K562 (cell line): Measurements from ENCODE around the gene RNF223. TPM values are rescaled to one million over a fixed set of nuclear protein-coding genes. Genes with fewer than 3 reads are reported as not detected.

Experiments used
- CREBBP ChIP-seq: IDR thresholded peaks from one replicate; pipeline ENCODE4 v1.6.1; 2012; ENCODE audit warnings: low read depth, mild to moderate bottlenecking, control low read depth, inconsistent platforms, low read length
- CSDE1 ChIP-seq, 2 experiments: fragments of 450-650 bp; IDR thresholded peaks; 2 replicates each; pipeline ENCODE4 v1.6.1; 2016; ENCODE audit warnings: mild to moderate bottlenecking in 1 of 2
- E4F1 ChIP-seq: fragments of 250-450 bp; sonication (Bioruptor Pico); IDR thresholded peaks from 2 replicates; pipeline ENCODE4 v1.5.0; 2021; ENCODE audit warnings: mild to moderate bottlenecking, borderline replicate concordance
- HNRNPL ChIP-seq: fragments of 200-400 bp; formaldehyde crosslinking; IDR thresholded peaks from 2 replicates; pipeline ENCODE4 v1.6.1; 2017; ENCODE audit warnings: low read depth, mild to moderate bottlenecking, low read length
- MAFG ChIP-seq: fragments of 450-650 bp; conservative IDR thresholded peaks from 2 replicates; pipeline ENCODE4 v1.6.1; 2016; ENCODE audit warnings: missing genetic modification characterization, missing compliant biosample characterization
- MED1 ChIP-seq: sonication (generic); formaldehyde crosslinking; IDR thresholded peaks from 2 replicates; pipeline ENCODE4 v1.8.1; 2023; ENCODE audit warnings: missing genetic modification reagents, borderline replicate concordance
- MTA1 ChIP-seq: fragments of 450-650 bp; IDR thresholded peaks from 2 replicates; pipeline ENCODE4 v1.6.1; 2017; ENCODE audit warnings: borderline replicate concordance
- NUFIP1 ChIP-seq: fragments of 450-650 bp; IDR thresholded peaks from 2 replicates; pipeline ENCODE4 v1.6.1; 2018; ENCODE audit not compliant: partially characterized antibody
- PML ChIP-seq: IDR thresholded peaks from 2 replicates; pipeline ENCODE4 v1.6.1; 2012; ENCODE audit warnings: low read length, inconsistent platforms
- RNF2 ChIP-seq: sonication (generic); IDR thresholded peaks from 2 replicates; pipeline ENCODE4 v1.6.1; 2016
- ZNF134 ChIP-seq: fragments of 250-450 bp; sonication (Bioruptor Pico); conservative IDR thresholded peaks from 2 replicates; pipeline ENCODE4 v1.4.0; 2020
- ZNF316 ChIP-seq: fragments of 450-650 bp; IDR thresholded peaks from 2 replicates; pipeline ENCODE4 v1.6.1; 2016
- ZNF512 ChIP-seq: IDR thresholded peaks from 2 replicates; pipeline ENCODE4 v1.6.1; 2016; ENCODE audit warnings: missing genetic modification characterization, missing compliant biosample characterization
- polyA plus RNA-seq, 8 experiments: library from polyadenylated mRNA; depleted of rRNA in 4 of 8; stranded (reverse) in 5 of 8; unstranded in 3 of 8; fragments of >200 nt; fragmentation: Nextera tagmentation in 2 of 8; fragmentation: Illumina TruSeq in 1 of 8; extraction: Ambion mirVana in 2 of 8; extraction: Trizol in 1 of 8; gene quantifications; 2 replicates each; pipeline versions ENCODE4 v1.2.1 to v1.2.3, GENCODE V29; 2011 to 2014; ENCODE audit warnings: inconsistent platforms in 1 of 8, missing spikeins in 1 of 8
- total RNA-seq, 7 experiments: library from RNA; depleted of rRNA in 6 of 7; stranded (reverse); fragments of >200 nt in 6 of 7; fragmentation: Illumina TruSeq in 2 of 7; extraction: Trizol in 2 of 7; gene quantifications; 2 replicates each; pipeline versions ENCODE4 v1.2.1 to v1.2.3, GENCODE V29; 2011 to 2021; ENCODE audit warnings: low replicate concordance in 1 of 7
- TF ChIP-seq, protein P1 (sequence below): fragments of 250-450 bp; sonication (Bioruptor Pico); IDR thresholded peaks from 2 replicates; pipeline ENCODE4 v1.6.1; 2021; ENCODE audit warnings: mild to moderate bottlenecking

The RNF223 gene
- total and polyA plus RNA-seq, 9 of the 15 experiments (the other 6 are each of a cell fraction or from before 2014, with no cell fraction given) = 0.04 to 0.32 TPM; not detected in 7

DNA sequence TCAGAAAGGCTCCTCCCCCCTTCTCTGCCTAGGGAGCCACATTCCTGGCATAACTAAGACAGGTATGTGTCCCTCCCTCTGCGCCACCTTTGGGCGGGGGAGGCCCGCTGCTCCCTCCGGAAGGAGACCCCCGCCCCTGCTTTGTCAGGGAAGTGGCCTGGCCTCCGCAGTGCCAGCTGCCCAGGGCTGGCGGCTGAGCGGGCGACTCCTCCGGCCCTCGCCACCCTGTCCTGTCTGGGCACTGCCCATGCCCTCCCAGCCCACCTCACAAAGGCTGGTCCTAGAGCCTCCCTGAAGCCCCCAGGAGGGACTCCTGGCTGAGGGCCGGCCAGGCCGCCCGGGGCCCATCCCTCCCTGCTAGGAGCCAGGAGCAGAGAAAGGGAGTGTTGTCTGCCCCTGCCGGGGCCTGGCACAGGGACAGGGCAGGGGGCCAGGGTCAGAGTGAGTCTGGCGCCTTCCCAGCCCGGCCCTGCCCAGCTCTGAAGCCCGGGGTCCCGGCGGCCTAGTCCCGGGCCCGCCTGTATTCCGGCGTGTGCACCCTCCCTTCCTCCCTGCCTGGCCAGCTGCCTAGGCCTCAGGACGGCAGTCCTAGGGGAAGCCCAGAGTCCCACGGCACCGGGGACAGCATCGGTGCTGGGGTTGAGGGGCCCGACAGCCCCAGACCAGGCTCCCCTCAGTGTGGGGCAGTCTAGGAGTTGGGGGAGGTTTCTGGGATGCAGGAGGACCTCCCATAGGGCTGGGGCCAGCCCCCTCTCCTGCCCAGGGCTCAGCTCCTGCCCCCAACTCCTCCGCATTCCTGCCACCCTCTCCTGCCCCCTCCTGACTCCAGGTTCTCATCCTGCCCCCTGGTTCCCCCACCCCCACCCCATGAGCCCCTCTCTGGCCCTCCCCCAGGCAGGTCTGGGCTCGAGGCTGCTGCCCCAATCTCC, 49.1 kb downstream of the RNF223 start (continued):
- TF ChIP-seq ZNF512 (tag) (no peak), CREBBP (no peak), HNRNPL (peak; percentile 84), MTA1 (no peak), MED1 (CRISPR knock-in tag) (0 out of 2 replicates have a peak, but pooled peaks have one; percentile 25), ZNF316 (no peak), ZNF134 (CRISPR knock-in tag) (no peak), RNF2 (no peak), NUFIP1 (no peak), E4F1 (CRISPR knock-in tag) (no peak), PML (no peak), MAFG (tag) (no peak), CSDE1 (IDR thresholded peaks at IDR 0.05) (no peak)
- TF ChIP-seq, protein P1, sequence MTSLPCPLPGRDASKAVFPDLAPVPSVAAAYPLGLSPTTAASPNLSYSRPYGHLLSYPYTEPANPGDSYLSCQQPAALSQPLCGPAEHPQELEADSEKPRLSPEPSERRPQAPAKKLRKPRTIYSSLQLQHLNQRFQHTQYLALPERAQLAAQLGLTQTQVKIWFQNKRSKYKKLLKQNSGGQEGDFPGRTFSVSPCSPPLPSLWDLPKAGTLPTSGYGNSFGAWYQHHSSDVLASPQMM (CRISPR knock-in tag) = no peak
